Ishikawa (cell line): ENCODE data around the gene MT1E.

Experiments used
- CEBPB ChIP-seq: IDR thresholded peaks from 2 replicates; pipeline ENCODE4 v1.6.1; 2012
- CREB1 ChIP-seq: IDR thresholded peaks from 2 replicates; pipeline ENCODE4 v1.6.1; 2012; ENCODE audit warnings: low read depth
- EP300 ChIP-seq: IDR thresholded peaks from 2 replicates; pipeline ENCODE4 v1.6.1; 2012; ENCODE audit warnings: borderline replicate concordance
- FOXM1 ChIP-seq: IDR thresholded peaks from 2 replicates; pipeline ENCODE4 v1.6.1; 2012; ENCODE audit warnings: low read depth, borderline replicate concordance
- TAF1 ChIP-seq: IDR thresholded peaks from 2 replicates; pipeline ENCODE4 v1.6.1; 2012; ENCODE audit warnings: low read depth, mild to moderate bottlenecking
- TCF12 ChIP-seq: IDR thresholded peaks from 2 replicates; pipeline ENCODE4 v1.6.1; 2012; ENCODE audit warnings: low read depth
- USF1 ChIP-seq: IDR thresholded peaks from 2 replicates; pipeline ENCODE4 v1.6.1; 2012
- TF ChIP-seq, protein P1 (sequence below): IDR thresholded peaks from 2 replicates; pipeline ENCODE4 v1.6.1; 2012; ENCODE audit warnings: low read depth, mild to moderate bottlenecking

GRCh38 chr16:56609463-56609921 is 16.1 kb upstream of the MT1E start:
- no peak for TF ChIP-seq FOXM1
- TF ChIP-seq EP300, result no peak
- TF ChIP-seq USF1, result no peak
- TF ChIP-seq CREB1, result no peak
- no peak for TF ChIP-seq TAF1
- TF ChIP-seq, protein P1, sequence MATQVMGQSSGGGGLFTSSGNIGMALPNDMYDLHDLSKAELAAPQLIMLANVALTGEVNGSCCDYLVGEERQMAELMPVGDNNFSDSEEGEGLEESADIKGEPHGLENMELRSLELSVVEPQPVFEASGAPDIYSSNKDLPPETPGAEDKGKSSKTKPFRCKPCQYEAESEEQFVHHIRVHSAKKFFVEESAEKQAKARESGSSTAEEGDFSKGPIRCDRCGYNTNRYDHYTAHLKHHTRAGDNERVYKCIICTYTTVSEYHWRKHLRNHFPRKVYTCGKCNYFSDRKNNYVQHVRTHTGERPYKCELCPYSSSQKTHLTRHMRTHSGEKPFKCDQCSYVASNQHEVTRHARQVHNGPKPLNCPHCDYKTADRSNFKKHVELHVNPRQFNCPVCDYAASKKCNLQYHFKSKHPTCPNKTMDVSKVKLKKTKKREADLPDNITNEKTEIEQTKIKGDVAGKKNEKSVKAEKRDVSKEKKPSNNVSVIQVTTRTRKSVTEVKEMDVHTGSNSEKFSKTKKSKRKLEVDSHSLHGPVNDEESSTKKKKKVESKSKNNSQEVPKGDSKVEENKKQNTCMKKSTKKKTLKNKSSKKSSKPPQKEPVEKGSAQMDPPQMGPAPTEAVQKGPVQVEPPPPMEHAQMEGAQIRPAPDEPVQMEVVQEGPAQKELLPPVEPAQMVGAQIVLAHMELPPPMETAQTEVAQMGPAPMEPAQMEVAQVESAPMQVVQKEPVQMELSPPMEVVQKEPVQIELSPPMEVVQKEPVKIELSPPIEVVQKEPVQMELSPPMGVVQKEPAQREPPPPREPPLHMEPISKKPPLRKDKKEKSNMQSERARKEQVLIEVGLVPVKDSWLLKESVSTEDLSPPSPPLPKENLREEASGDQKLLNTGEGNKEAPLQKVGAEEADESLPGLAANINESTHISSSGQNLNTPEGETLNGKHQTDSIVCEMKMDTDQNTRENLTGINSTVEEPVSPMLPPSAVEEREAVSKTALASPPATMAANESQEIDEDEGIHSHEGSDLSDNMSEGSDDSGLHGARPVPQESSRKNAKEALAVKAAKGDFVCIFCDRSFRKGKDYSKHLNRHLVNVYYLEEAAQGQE, result no peak
- TF ChIP-seq CEBPB, result 0 out of 2 replicates have a peak, but pooled peaks have one; percentile 2
- no peak for TF ChIP-seq TCF12
